Measurements from ENCODE around the gene WRAP73. TPM values are rescaled to one million over a fixed set of nuclear protein-coding genes. Genes with fewer than 3 reads are reported as not detected.

Gene WRAP73
- total and polyA plus RNA-seq, 12 donors: 7.5 to 16.5 (median 10.3) TPM

DNA sequence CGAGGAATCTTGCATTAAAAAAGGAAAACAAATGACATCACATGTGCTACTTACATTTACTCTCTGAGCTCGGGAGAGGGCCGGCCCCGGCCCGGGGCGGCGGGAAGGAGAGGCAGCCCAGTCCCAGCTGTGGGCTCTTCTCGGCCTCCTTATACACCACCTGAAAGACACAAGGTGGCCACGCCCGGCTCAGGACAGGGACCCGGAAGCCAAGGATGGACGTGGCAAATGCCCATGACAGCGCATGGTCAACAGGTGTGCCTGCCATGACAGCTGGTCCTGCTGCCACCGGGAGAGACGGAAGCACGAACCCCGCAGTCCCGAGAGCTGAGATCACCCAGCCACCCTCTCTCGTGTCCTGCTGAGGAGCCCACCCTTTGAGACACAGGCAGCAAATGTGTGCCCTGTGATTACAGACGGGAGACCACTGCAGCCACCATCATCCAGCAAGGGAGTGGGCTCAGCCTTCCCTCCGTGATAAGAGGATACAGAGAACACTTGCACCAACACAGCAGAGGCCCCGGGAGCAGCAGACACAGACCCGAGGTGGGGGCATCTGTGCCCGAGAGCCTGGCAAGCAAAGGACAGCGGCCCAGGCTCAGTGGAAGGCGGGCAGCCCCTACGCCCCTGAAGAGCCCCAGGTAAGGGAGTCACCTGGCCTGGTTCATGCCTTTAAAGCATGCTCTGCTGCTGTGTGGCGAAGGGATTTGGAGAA, 16.4 kb downstream of the WRAP73 start:
- DNase-seq: no peak
- ATAC-seq: no peak
- Histone ChIP-seq H3K27me3 (no peaks in the 10 kb centered on the region), H3K4me1 (peaks cover 0 to 7% (median 0%) of the 10 kb centered on the region in 9 donors), H3K27ac (no peak overlapping the region), H3K4me3 (no peak overlapping the region), H3K9me3 (no peaks in the 10 kb centered on the region), H3K36me3 (peaks cover 0 to 100% (median 79%) of the 10 kb centered on the region in 9 donors)
- WGBS, 2 donors: 91 to 95% methylated on average over 28 of the region's 28 CpGs
- intact Hi-C loops (cut with DNase I): no loop called here
- TF ChIP-seq, protein P1, sequence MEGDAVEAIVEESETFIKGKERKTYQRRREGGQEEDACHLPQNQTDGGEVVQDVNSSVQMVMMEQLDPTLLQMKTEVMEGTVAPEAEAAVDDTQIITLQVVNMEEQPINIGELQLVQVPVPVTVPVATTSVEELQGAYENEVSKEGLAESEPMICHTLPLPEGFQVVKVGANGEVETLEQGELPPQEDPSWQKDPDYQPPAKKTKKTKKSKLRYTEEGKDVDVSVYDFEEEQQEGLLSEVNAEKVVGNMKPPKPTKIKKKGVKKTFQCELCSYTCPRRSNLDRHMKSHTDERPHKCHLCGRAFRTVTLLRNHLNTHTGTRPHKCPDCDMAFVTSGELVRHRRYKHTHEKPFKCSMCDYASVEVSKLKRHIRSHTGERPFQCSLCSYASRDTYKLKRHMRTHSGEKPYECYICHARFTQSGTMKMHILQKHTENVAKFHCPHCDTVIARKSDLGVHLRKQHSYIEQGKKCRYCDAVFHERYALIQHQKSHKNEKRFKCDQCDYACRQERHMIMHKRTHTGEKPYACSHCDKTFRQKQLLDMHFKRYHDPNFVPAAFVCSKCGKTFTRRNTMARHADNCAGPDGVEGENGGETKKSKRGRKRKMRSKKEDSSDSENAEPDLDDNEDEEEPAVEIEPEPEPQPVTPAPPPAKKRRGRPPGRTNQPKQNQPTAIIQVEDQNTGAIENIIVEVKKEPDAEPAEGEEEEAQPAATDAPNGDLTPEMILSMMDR (IDR thresholded peaks at IDR 0.05): no peak

DNA sequence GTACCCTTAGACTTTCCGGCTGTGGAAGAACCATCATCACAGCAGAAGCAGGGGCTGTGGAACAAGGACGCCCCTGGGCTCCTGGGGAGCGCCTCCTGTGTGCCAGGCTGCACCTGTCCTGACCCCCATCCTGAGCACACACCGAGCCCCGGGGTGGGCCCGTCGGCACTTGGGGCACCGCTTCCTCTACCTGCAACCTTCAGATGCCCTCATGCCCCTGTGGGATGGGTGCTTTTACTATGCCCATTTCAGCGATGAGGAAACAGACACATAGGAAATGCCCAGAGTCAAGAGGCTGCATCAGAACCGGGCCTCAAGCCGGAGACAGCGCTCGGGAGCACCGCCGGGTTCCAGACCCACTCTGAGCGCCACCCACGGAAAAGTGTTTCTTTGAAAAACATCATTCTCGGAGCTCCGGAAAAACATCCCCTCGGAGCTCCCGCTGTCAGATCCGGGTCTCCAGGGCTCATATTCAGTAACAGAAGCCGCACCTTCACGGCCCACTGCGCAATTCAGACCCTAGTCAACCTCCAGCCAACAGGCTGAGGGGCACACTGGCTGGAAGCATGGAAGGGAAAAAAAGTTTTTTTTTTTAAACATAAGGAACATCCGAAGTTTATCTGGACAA, 17.1 kb downstream of the WRAP73 start:
- H3K4me3 ChIP-seq: no peak overlapping the region
- no peak overlapping the region for H3K27ac ChIP-seq
- 94 to 95% methylated on average over 26 of the region's 26 CpGs for WGBS, 2 donors
- peaks cover 0 to 100% (median 86%) of the 10 kb centered on the region in 9 donors for H3K36me3 ChIP-seq
- ATAC-seq (no peak), DNase-seq (no peak)
- no peaks in the 10 kb centered on the region for H3K9me3 ChIP-seq
- intact Hi-C loops (cut with DNase I): no loop called here
- no peaks in the 10 kb centered on the region for H3K27me3 ChIP-seq
- TF ChIP-seq, protein P1 (IDR thresholded peaks at IDR 0.05): no peak
- H3K4me1 ChIP-seq: peaks cover 0 to 7% (median 0%) of the 10 kb centered on the region in 9 donors

GRCh38 chr1:3632298-3632697, 17.6 kb downstream of the WRAP73 start:
- intact Hi-C loops (cut with DNase I): no loop called here
- no peak overlapping the region for H3K27ac ChIP-seq
- H3K27me3 ChIP-seq: no peaks in the 10 kb centered on the region
- H3K4me3 ChIP-seq: no peak overlapping the region
- H3K36me3 ChIP-seq: peaks cover 0 to 100% (median 89%) of the 10 kb centered on the region in 9 donors
- TF ChIP-seq, protein P1 (IDR thresholded peaks at IDR 0.05): no peak
- peaks cover 0 to 7% (median 0%) of the 10 kb centered on the region in 9 donors for H3K4me1 ChIP-seq
- ATAC-seq (no peak), DNase-seq (no peak)
- WGBS, 2 donors: 94 to 95% methylated on average over 17 of the region's 17 CpGs
- no peaks in the 10 kb centered on the region for H3K9me3 ChIP-seq

DNA sequence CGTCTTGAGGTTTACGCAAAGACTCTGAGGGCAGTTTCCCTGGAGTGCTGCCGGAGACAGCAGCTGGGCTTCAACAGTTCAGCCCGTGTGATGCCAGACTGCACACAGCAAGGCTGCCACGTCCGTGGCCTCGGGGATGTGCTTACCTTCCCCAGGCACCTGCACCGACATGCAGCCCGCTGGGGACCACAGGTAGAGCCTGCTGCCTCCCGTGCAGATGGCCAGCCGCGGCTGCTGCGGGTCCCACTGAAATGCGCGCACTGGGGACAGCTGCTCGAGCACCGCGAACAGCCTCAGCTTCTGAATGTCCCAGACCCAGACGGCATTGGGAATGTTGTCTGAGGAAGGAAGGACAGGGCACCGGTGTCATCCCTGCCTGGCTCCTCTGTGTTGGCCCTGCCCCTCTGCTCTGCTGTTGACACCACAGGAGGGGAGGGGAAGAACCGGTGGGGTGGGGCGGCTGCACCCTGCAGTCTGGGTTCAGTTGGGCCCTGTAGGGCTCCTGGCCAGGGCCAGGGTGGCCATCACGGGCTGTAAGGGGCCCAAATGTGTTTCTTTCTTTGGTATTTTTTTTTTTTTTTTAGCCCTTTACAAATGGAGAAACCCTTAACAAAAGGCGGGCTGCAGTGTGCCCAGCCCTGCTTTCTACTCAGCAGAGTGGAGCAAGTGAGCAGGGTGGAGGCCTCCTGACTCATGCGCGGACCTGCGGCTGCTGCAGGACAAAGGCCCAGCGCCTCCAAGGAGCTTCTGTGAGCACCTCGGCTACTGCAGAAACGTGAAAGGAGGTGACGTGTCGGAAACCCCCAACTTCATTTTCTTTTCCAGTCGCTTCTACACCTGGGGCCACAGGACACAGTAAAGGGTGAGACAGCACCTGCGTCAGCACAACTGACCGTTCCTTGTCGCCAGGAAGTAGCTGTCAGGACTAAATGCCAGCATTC, 18.3 kb downstream of the WRAP73 start:
- 90 to 92% methylated on average over 36 of the region's 36 CpGs for WGBS, 2 donors

More for the DNA sequence above, 18.3 kb downstream of the WRAP73 start:
- Histone ChIP-seq H3K4me1 (peaks cover 0 to 7% (median 0%) of the 10 kb centered on the region in 9 donors), H3K9me3 (no peaks in the 10 kb centered on the region), H3K4me3 (no peak overlapping the region), H3K27me3 (no peaks in the 10 kb centered on the region), H3K36me3 (peaks cover 0 to 100% (median 83%) of the 10 kb centered on the region in 9 donors), H3K27ac (no peak overlapping the region)
- ATAC-seq (peak in 2 of 8 donors; percentile 15 to 26), DNase-seq (no peak)
- intact Hi-C loops (cut with DNase I): no loop called here
- TF ChIP-seq, protein P1 (IDR thresholded peaks at IDR 0.05): no peak
